DMS114 treated with DMSO at 0.1 percent for 48 hours (cell line): ENCODE data around the gene PLEKHA8.

Source experiments
- DNase-seq: peaks from one replicate; lab custom pipeline; 2025; ENCODE audit not compliant: unreplicated experiment; lab: John Stamatoyannopoulos, UW

Gene PLEKHA8

GRCh38 chr7:30028216-30028748, at the start of gene PLEKHA8:
Gene PLEKHA8, plus strand, starts transcription at chr7:30028412. Its CDS starts 351 bp downstream, at chr7:30028763.
- DNase-seq: peak; percentile 76

GRCh38 chr7:29980151-29980550, 48.1 kb upstream of the PLEKHA8 start:
- DNase-seq: no peak

- DNase-seq: no peak
Observed at GRCh38 chr7:29987083-29987482, 41.1 kb upstream of the PLEKHA8 start.

- no peak for DNase-seq
Observed at GRCh38 chr7:29987811-29988317, 40.3 kb upstream of the PLEKHA8 start.

- peak; percentile 40 for DNase-seq
Observed at GRCh38 chr7:29988424-29989256, 39.6 kb upstream of the PLEKHA8 start.

- peak; percentile 26 for DNase-seq
Observed at GRCh38 chr7:29989257-29989995, 38.8 kb upstream of the PLEKHA8 start, which contains the start of gene SCRN1. Gene SCRN1, minus strand, starts transcription at chr7:29989801. Its CDS starts 20,734 bp downstream, at chr7:29969067.

GRCh38 chr7:29990931-29991330, 37.3 kb upstream of the PLEKHA8 start:
- no peak for DNase-seq

GRCh38 chr7:29991937-29992336, 36.3 kb upstream of the PLEKHA8 start:
- DNase-seq: no peak

GRCh38 chr7:29993140-29993539, 35.1 kb upstream of the PLEKHA8 start:
- no peak for DNase-seq

GRCh38 chr7:29995652-29996051, 32.6 kb upstream of the PLEKHA8 start:
- DNase-seq: no peak

- DNase-seq: no peak
Observed at GRCh38 chr7:29996321-29996720, 31.9 kb upstream of the PLEKHA8 start.

GRCh38 chr7:29998489-29998888, 29.7 kb upstream of the PLEKHA8 start:
- DNase-seq: no peak

GRCh38 chr7:30001998-30002397, 26.2 kb upstream of the PLEKHA8 start:
- DNase-seq: no peak

GRCh38 chr7:30003098-30003497, 25.1 kb upstream of the PLEKHA8 start:
- DNase-seq: no peak

- no peak for DNase-seq
Observed at GRCh38 chr7:30005464-30005863, 22.7 kb upstream of the PLEKHA8 start.

GRCh38 chr7:30010021-30010420, 18.2 kb upstream of the PLEKHA8 start:
- DNase-seq: no peak

- DNase-seq: no peak
Observed at GRCh38 chr7:30012757-30013156, 15.5 kb upstream of the PLEKHA8 start.

- DNase-seq: no peak
Observed at GRCh38 chr7:30018451-30018850, 9.8 kb upstream of the PLEKHA8 start.

GRCh38 chr7:30019387-30019786, 8.8 kb upstream of the PLEKHA8 start:
- no peak for DNase-seq

- no peak for DNase-seq
Observed at GRCh38 chr7:30019960-30020359, 8.3 kb upstream of the PLEKHA8 start.

GRCh38 chr7:30020535-30020934, 7.7 kb upstream of the PLEKHA8 start:
- no peak for DNase-seq

- no peak for DNase-seq
Observed at GRCh38 chr7:30022991-30023390, 5.2 kb upstream of the PLEKHA8 start.
